Measurements from ENCODE around the gene CIRBP.

DNA sequence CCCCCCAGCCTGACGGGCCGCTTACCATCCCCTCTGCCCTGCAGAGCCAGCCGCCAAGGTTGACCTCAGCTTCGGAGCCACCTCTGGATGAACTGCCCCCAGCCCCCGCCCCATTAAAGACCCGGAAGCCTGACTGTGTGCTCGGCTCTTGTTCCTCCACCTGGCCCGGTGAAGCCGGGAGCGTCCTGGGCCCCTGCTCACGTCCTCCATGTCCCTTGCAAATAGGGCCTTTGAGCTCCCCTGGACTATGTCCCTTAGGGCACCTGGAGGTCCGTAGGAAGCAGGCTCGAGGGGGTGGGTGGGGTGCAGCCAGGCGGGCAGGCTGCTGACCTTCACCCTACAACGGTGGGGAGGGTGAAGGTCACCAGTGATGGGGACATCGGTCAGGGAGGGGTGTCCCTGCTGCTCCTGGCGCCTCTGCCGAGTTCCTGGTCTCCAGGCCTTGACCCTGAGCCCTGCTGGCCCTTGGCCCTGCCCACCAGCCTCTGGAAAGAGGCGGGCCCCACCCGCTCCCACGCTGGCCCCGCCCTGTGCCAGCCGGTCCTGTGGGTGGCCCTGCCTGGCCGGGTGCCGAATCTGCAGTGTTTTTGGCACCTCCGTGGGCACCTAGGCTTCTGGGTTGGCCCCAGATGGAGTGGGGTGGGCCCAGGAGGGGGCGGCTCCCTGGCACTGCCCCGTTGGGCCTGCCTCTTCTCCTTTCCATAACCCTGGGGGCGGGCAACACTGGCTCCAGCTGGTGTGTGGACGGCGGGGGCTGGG is 24.3 kb upstream of the CIRBP start:
- TF ChIP-seq CTCF (IDR thresholded peaks at IDR 0.05): no peak
- TF ChIP-seq POLR2A (IDR thresholded peaks at IDR 0.05): peak; percentile 50 to 53

All from Peyer's patch (tissue), 4 donors.